Adipose tissue (tissue), 3 donors: ENCODE measurements around the gene FBXO40. TPM values are rescaled to one million over a fixed set of nuclear protein-coding genes. Genes with fewer than 3 reads are reported as not detected.

Experiments
- H3K27ac ChIP-seq: one replicate; pipeline ENCODE4 v1.5.1; 2013; ENCODE audit warnings: low read depth, low read length
- WGBS, 3 donors: extraction: QIAGEN DNeasy Blood & Tissue Kit; methylation state at CpG; one replicate each; pipeline ENCODE4 v1.1.7; 2013; 5-methylcytosine and 5-hydroxymethylcytosine counted together
- polyA plus RNA-seq, 3 donors: library from polyadenylated mRNA; stranded (reverse); fragments of 200-250 nt; gene quantifications; one replicate each; pipeline ENCODE4 v1.2.3, GENCODE V29; 2013
- donor health status: healthy with polysubstance abuse.
- donor health status: Bipolar disorder and iron deficiency.
- donor health status: healthy.

FBXO40 gene
- polyA plus RNA-seq, 3 donors: under 0.01 to 0.07 (median 0.02) TPM

DNA sequence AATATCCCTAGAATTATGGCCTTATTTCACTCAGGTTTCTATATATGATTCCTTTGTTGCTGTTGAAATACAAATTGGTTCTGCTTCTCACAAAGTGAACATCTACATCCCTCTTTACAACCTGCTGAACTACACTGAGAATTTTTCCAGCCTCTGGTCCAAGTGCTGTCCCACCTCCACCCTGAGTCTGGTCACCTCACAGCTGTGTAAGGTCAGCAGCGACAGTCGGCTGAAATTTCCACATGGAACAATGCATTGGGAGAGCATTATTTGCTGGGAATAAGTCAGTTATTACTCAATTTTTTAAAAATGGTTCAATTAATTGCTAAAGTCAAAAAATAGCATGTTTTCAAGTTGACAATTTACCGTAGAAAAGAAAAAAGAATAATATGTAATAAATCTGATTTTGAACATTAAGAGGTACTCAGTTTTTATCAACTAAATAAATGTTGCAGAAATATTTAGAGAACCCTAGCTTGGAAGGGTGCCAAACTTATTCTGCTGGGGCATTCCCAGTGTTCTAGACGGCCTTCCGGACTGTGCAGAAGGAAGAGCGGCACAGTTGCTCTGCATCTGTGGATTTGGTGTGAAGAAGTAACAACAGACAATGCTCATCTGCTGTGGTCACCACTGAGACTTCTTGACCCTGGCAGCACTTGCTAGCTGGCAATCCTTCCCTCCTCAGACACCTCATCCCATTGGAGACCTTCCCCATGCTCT is 65.7 kb downstream of the FBXO40 start:
- 71 to 79% (median 75%) methylated on average over 6 of the region's 6 CpGs for WGBS, 3 donors
- H3K27ac ChIP-seq: no peak overlapping the region

DNA sequence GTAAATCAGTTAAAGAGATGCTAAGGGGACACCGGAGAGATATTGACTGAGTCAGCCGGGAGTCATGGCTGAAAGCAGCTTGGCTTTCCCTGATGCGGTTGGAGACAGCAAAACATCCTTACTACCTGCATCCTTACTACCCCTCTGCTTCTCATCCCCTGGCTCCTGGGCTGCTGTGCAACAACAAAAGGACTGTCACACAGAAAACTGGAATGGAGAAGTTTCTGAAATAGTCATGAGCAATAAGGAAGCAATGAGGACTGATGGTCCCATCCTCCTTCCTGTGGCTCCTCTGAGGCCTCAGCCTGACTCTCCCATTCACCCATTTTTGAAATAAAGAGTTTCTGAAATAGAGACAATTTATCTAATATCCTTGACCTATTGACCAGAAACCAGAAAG is 66.4 kb downstream of the FBXO40 start:
- 84 to 97% (median 87%) methylated on average over 3 of the region's 3 CpGs for WGBS, 3 donors
- H3K27ac ChIP-seq: no peak overlapping the region

DNA sequence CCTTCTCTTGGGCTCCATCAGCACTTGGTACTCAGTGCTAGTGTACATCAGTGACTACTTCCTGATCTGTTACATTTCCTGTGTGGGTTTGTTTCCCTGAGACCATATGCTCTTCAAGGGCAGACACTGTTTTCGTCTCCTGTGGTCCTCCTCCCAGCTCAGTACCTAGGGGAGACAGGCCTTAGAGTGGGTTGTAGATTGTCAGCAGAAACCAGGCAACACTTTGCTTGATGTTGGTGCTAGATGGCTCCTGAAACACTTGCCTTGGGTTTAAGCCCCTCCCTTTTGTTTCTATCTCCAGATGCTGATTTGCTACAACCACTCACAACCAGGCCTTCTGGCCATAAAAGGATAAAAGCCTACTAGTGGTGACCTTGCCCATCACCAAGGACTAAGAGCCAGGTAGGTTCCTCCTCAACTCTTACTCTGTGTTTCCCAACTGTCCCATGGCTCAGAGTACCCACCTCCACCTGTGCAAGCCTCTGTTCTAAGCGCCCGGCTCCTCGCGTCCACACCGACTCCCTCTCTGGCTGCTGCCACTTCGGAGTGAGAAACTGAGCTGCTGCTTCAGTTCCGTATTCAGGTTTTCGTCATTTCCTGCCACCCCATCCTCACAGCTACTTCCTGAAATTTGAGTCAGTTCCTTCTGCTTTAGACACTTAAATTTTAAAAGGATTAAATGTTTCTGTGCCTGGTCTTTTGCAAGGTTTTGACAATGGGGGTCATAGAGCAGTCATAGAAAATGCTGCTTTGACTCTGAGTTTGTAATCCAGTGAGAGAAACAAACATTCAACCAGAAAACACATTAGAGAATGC is 67.4 kb downstream of the FBXO40 start, which contains the start of gene HCLS1:
Gene HCLS1 (minus strand): TSS at position 548 of the 816 bp plus-strand sequence. CDS start 2,556 bp downstream, outside the sequence.
- no peak within 1 kb of the TSS for H3K27ac ChIP-seq
- WGBS, 3 donors: 47 to 78% (median 49%) methylated on average over 9 of the region's 9 CpGs

DNA sequence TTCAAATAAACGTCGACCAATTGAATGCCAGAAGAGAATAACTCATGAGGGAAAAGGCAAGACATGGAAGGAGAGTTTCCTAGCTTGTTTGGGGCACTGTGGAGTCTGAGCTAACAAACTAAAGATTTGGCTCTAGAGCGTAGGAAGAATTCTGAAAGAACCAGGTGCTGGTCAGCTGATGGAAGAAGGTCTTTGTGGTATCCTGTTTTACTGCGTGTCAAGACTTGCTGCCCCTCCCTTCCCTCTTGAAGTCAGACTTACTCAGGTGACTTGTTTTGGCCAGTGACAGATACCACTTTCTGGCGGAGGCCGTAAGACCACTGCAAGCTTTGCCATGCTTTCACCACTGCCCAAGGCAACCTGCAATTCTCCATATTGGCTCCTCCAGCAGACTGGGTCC is 68.2 kb downstream of the FBXO40 start:
- WGBS, 3 donors: 81 to 90% (median 84%) methylated on average over 6 of the region's 6 CpGs
- no peak overlapping the region for H3K27ac ChIP-seq

DNA sequence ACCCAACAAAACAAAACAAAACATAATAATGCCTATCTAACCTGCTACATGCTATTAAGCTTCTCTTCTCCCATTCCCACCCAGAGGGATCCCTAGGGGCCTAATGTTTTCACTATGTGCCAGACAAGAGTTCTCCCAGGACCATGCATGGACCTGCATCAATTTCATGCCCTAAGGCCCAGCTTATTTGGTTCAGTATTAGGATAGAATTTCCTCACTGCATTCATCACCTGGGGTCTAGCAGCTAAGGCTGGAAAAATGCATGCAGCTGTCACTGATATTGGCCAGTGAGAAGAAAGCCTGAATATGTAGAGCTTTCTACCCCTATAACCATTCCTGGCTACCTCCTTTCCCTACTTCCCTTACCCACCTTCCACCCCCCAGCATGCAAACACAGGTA is 69.6 kb downstream of the FBXO40 start:
- H3K27ac ChIP-seq: no peak overlapping the region

DNA sequence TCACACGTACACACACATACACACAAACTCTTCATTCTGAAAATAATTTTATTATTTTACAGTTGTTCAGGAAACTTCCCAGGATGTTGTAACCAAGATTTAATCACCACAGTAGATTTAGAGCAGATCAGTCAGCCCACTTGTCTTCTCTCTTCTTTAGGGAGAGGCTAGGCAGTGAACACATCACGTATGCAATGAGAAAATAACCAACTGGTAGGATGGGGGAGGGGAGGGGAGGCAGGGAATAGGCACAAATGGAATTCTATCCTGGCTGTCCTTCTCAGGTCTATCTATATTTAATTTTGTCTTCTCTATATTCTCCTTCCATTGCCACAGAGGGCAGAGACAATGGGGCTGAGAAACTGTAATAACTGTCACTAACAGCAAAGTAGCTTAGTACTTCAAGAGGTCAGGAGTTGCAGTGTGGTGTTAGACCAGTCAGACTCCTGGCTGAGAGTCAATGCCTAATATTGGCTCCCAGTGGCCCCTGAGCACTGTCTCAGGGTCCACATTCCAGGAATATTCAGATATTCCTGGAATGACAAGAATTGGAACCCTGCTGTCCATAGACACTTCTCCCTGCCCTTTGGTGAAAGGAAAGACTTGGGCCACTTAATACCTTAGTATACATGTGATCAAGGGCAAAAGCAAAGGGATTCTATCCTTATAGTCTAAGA is 70.1 kb downstream of the FBXO40 start:
- 44 to 62% (median 47%) methylated on average over 2 of the region's 2 CpGs for WGBS, 3 donors
- H3K27ac ChIP-seq: no peak overlapping the region

DNA sequence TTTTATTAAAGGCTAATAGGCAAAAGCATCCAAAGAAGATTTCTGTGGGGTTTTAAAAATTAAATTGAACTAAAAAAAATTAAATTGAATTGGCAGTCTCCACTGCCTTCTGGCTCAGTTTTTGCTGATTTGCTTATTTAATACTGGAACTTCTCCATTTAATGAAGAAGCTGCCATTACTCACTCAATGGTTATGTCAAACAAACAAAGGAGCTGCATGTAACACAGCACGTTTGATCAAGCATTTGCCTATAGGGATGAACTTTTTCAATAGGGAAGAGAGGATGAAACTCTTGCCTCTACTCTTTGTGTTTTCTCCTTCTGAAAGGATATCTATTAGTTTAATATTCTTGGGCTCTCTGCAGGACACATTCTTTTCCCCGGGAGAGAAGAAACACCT is 72.3 kb downstream of the FBXO40 start:
- WGBS, 3 donors: 61 to 87% (median 62%) methylated on average over 2 of the region's 2 CpGs
- no peak overlapping the region for H3K27ac ChIP-seq

DNA sequence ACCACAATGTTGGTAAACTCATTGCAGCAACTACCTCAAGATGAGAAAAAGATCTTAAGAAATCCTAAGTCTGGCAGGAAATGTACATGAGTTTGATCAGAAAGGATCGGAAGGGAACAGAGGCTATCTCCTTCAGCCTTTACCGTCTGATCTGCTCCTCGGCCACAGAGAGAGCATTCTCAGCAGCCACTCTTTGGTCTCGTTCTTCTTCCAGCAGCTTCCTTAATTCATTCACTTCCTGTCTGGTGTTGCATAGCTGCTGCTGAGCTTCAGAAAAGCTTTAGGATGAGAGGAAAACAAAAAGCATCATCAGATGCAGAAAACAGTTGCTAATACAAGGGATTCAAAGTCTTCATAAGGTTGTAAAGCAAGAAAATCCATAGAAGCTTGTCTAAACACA is 74.2 kb downstream of the FBXO40 start:
- WGBS, 3 donors: 54 to 93% (median 76%) methylated on average over 4 of the region's 4 CpGs
- no peak overlapping the region for H3K27ac ChIP-seq

DNA sequence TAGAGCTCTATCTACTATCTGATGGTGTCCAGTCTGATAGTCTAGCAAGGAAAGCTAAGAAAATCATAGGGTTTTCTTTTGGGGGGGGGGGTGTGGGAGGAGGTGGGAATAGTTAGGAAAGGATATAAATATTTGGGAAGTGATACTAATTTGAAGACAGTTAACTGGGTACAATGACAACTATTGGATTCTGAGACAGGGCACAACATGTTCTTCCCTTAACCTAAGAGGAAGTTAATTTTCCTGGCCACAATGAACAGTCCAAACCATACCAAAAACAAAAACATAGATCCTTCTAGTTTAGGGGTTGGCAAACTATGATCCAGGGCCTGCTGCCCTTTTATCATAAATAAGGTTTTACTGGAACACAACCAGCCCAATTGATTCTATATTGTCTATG is 77.5 kb downstream of the FBXO40 start:
- H3K27ac ChIP-seq: no peak overlapping the region

DNA sequence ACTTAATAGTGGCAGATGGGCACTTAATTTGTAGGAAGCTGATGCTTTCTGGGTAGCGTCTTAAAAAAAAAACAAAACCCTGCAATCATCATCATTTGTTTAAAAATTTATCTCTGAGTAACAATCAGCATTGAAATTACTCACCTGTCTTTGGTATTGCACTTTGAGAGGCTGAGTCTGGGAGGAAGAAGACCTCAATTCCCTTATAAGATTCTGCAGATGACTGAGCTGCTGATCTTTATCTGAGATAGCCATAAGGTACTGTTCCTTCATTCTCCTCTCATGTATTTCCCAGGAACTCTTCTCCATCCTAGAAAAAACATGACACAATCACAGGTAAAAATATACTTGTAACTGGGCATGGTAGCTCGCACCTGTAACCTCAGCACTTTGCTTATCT is 84.0 kb downstream of the FBXO40 start:
- WGBS, 3 donors: 96 to 98% (median 97%) methylated on average over 2 of the region's 2 CpGs

More for the DNA sequence above, 84.0 kb downstream of the FBXO40 start:
- H3K27ac ChIP-seq: no peak overlapping the region

Other genes with a start within 250 kb of the FBXO40 start
- gene POLQ, start 47.4 kb upstream of the FBXO40 start, polyA plus RNA-seq: under 1 TPM; 0.04 to 0.22 (median 0.06) TPM
- gene ARGFX, start 25.4 kb upstream of the FBXO40 start, polyA plus RNA-seq: not detected
- gene HCLS1, start 67.5 kb downstream of the FBXO40 start, polyA plus RNA-seq: 10 to 100 TPM; 10.3 to 67.8 (median 47.8) TPM
- gene GOLGB1, start 156.4 kb downstream of the FBXO40 start, polyA plus RNA-seq: 10 to 100 TPM; 13.8 to 16.6 (median 14.4) TPM
- 10 to 100 TPM in 1 of 3 donors, 1 to 10 TPM in 2; 7.9 to 12.7 (median 7.9) TPM for gene IQCB1, start 241.7 kb downstream of the FBXO40 start, polyA plus RNA-seq
- 1 to 10 TPM; 3.0 to 6.6 (median 5.4) TPM for gene EAF2, start 241.8 kb downstream of the FBXO40 start, polyA plus RNA-seq